ENCODE results near the gene PLCD3.
A peak's percentile ranks its signal among the peaks of the same experiment; 100 is the strongest.

DNA sequence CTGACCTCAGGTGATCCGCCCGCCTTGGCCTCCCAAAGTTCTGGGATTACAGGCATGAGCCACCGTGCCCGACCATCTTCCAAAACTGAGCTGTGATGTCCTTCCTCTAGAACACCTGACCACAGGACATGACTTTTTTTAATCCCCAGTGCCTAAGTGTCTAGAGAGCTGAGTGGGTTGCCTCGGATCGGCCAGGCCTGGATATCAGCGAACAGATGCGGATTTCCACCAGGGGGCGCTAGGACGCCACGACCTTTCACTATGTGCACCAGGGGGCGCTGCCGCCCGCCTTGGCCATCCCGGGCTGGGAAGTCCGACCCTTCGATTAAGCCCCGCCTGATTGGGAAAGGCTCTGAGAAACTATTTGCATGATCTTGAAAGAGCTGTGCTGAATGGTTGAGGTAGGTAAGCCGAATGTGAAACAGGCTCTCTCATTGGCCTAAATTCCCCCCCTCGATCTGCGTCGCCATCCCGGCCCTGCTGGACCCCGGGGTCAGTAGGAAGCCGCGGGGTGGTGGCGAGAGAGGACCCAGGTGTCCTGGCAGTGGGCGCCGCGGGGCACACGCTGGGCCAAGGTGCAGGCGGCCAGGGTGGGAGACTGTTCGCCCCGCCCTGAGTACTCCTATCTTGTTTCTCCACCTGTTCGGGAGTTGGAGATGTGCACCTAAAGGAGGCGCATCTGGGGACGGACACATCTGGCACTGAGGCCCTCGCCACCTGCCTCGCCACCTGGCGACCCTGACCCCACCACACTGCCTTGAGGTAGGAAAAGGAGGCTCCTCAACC lies 3.1 kb upstream of the PLCD3 start, which contains the start of gene ACBD4:
- TF ChIP-seq, protein P1, sequence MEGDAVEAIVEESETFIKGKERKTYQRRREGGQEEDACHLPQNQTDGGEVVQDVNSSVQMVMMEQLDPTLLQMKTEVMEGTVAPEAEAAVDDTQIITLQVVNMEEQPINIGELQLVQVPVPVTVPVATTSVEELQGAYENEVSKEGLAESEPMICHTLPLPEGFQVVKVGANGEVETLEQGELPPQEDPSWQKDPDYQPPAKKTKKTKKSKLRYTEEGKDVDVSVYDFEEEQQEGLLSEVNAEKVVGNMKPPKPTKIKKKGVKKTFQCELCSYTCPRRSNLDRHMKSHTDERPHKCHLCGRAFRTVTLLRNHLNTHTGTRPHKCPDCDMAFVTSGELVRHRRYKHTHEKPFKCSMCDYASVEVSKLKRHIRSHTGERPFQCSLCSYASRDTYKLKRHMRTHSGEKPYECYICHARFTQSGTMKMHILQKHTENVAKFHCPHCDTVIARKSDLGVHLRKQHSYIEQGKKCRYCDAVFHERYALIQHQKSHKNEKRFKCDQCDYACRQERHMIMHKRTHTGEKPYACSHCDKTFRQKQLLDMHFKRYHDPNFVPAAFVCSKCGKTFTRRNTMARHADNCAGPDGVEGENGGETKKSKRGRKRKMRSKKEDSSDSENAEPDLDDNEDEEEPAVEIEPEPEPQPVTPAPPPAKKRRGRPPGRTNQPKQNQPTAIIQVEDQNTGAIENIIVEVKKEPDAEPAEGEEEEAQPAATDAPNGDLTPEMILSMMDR (optimal IDR thresholded peaks at IDR 0.05 in 1 of 3, IDR thresholded peaks at IDR 0.05 in 1 of 3, conservative IDR thresholded peaks at IDR 0.05 in 1 of 3; ENCODE audit: extremely low read depth in 1 of 3, insufficient read depth in 2 of 3, low read length in 3 of 3): peak; percentile 100
- no peak for TF ChIP-seq EZH2 (IDR thresholded peaks at IDR 0.05; ENCODE audit: low read length)
